ENCODE measurements around the gene CGB7.

- no peak for TF ChIP-seq ZSCAN23 (tag by site-specific recombination; IDR thresholded peaks at IDR 0.05)
- TF ChIP-seq MYNN (tag by site-specific recombination; IDR thresholded peaks at IDR 0.05; ENCODE audit: borderline replicate concordance) = no peak
These were observed 40.1 kb upstream of the CGB7 start for GRCh38 chr19:49097453-49098288.

Measured in HEK293 (cell line).